ENCODE results near the gene SYT1. TPM values are rescaled to one million over a fixed set of nuclear protein-coding genes. Genes with fewer than 3 reads are reported as not detected.
A peak's percentile ranks its signal among the peaks of the same experiment; 100 is the strongest.

Gene SYT1
- total RNA-seq, 1 donor: not detected

GRCh38 chr12:79162948-79163347, 298.4 kb downstream of the SYT1 start:
- Histone ChIP-seq H3K79me2 (ENCODE audit: insufficient read depth, low read length) (no peaks in the 10 kb centered on the region), H3K27me3 (ENCODE audit: insufficient read depth, low read length) (no peaks in the 10 kb centered on the region), H3K36me3 (ENCODE audit: insufficient read depth, low read length) (no peaks in the 10 kb centered on the region), H3K9me3 (ENCODE audit: low read depth, low read length) (no peaks in the 10 kb centered on the region), H3K4me2 (ENCODE audit: insufficient read depth, low read length) (no peak overlapping the region), H2AFZ (ENCODE audit: low read length) (no peak overlapping the region), H3K27ac (ENCODE audit: low read depth, low read length) (no peak overlapping the region), H3K4me3 (ENCODE audit: insufficient read depth, low read length) (no peak overlapping the region), H3K4me1 (ENCODE audit: insufficient read depth, low read length) (no peaks in the 10 kb centered on the region), H4K20me1 (ENCODE audit: insufficient read depth, low read length) (no peaks in the 10 kb centered on the region)
- DNase-seq (ENCODE audit: insufficient read length, low spot score, missing footprints): no peak
- TF ChIP-seq, protein P1, sequence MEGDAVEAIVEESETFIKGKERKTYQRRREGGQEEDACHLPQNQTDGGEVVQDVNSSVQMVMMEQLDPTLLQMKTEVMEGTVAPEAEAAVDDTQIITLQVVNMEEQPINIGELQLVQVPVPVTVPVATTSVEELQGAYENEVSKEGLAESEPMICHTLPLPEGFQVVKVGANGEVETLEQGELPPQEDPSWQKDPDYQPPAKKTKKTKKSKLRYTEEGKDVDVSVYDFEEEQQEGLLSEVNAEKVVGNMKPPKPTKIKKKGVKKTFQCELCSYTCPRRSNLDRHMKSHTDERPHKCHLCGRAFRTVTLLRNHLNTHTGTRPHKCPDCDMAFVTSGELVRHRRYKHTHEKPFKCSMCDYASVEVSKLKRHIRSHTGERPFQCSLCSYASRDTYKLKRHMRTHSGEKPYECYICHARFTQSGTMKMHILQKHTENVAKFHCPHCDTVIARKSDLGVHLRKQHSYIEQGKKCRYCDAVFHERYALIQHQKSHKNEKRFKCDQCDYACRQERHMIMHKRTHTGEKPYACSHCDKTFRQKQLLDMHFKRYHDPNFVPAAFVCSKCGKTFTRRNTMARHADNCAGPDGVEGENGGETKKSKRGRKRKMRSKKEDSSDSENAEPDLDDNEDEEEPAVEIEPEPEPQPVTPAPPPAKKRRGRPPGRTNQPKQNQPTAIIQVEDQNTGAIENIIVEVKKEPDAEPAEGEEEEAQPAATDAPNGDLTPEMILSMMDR (IDR thresholded peaks at IDR 0.05; ENCODE audit: extremely low read depth, low read depth, low read length): no peak

GRCh38 chr12:79164890-79165289, 300.3 kb downstream of the SYT1 start:
- Histone ChIP-seq H3K4me3 (ENCODE audit: insufficient read depth, low read length) (no peak overlapping the region), H3K36me3 (ENCODE audit: insufficient read depth, low read length) (no peaks in the 10 kb centered on the region), H3K27me3 (ENCODE audit: insufficient read depth, low read length) (no peaks in the 10 kb centered on the region), H3K4me1 (ENCODE audit: insufficient read depth, low read length) (no peaks in the 10 kb centered on the region), H3K4me2 (ENCODE audit: insufficient read depth, low read length) (no peak overlapping the region), H3K9me3 (ENCODE audit: low read depth, low read length) (no peaks in the 10 kb centered on the region), H4K20me1 (ENCODE audit: insufficient read depth, low read length) (no peaks in the 10 kb centered on the region), H3K79me2 (ENCODE audit: insufficient read depth, low read length) (no peaks in the 10 kb centered on the region), H3K27ac (ENCODE audit: low read depth, low read length) (no peak overlapping the region), H2AFZ (ENCODE audit: low read length) (no peak overlapping the region)
- TF ChIP-seq, protein P1 (IDR thresholded peaks at IDR 0.05; ENCODE audit: extremely low read depth, low read depth, low read length): no peak
- no peak for DNase-seq (ENCODE audit: insufficient read length, low spot score, missing footprints)

- H3K9me3 ChIP-seq (ENCODE audit: low read depth, low read length): no peaks in the 10 kb centered on the region
- no peaks in the 10 kb centered on the region for H4K20me1 ChIP-seq (ENCODE audit: insufficient read depth, low read length)
- no peak for DNase-seq (ENCODE audit: insufficient read length, low spot score, missing footprints)
- H3K36me3 ChIP-seq (ENCODE audit: insufficient read depth, low read length): no peaks in the 10 kb centered on the region
- no peaks in the 10 kb centered on the region for H3K4me1 ChIP-seq (ENCODE audit: insufficient read depth, low read length)
- TF ChIP-seq, protein P1 (IDR thresholded peaks at IDR 0.05; ENCODE audit: extremely low read depth, low read depth, low read length): no peak
- no peak overlapping the region for H3K27ac ChIP-seq (ENCODE audit: low read depth, low read length)
- H3K79me2 ChIP-seq (ENCODE audit: insufficient read depth, low read length): no peaks in the 10 kb centered on the region
- no peak overlapping the region for H3K4me3 ChIP-seq (ENCODE audit: insufficient read depth, low read length)
- no peaks in the 10 kb centered on the region for H3K27me3 ChIP-seq (ENCODE audit: insufficient read depth, low read length)
- no peak overlapping the region for H3K4me2 ChIP-seq (ENCODE audit: insufficient read depth, low read length)
- no peak overlapping the region for H2AFZ ChIP-seq (ENCODE audit: low read length)
These were observed 304.1 kb downstream of the SYT1 start for GRCh38 chr12:79168687-79169086.

- Histone ChIP-seq H3K27ac (ENCODE audit: low read depth, low read length) (no peak overlapping the region), H3K4me2 (ENCODE audit: insufficient read depth, low read length) (no peak overlapping the region), H3K4me1 (ENCODE audit: insufficient read depth, low read length) (no peaks in the 10 kb centered on the region), H3K27me3 (ENCODE audit: insufficient read depth, low read length) (no peaks in the 10 kb centered on the region), H3K4me3 (ENCODE audit: insufficient read depth, low read length) (no peak overlapping the region), H2AFZ (ENCODE audit: low read length) (no peak overlapping the region), H3K36me3 (ENCODE audit: insufficient read depth, low read length) (no peaks in the 10 kb centered on the region), H3K79me2 (ENCODE audit: insufficient read depth, low read length) (no peaks in the 10 kb centered on the region), H3K9me3 (ENCODE audit: low read depth, low read length) (no peaks in the 10 kb centered on the region), H4K20me1 (ENCODE audit: insufficient read depth, low read length) (no peaks in the 10 kb centered on the region)
- no peak for DNase-seq (ENCODE audit: insufficient read length, low spot score, missing footprints)
- TF ChIP-seq, protein P1 (IDR thresholded peaks at IDR 0.05; ENCODE audit: extremely low read depth, low read depth, low read length): peak; percentile 47
These were observed 310.1 kb downstream of the SYT1 start for GRCh38 chr12:79174626-79175025.

Data from osteoblast (primary cell).